NOMO-1 treated with dmso at 0.1 percent for 144 hours (cell line): Measurements from ENCODE around the gene HIPK4.
"Not testable (repeated sequence)": the region's sequence is repeated elsewhere in the genome, so short reads cannot be mapped to it uniquely, and the experiment has no call there.

Experiments used
- DNase-seq: peaks from one replicate; lab custom pipeline; 2025; ENCODE audit not compliant: unreplicated experiment; lab: John Stamatoyannopoulos, UW

HIPK4 gene

GRCh38 chr19:40394816-40395210 lies 4.8 kb upstream of the HIPK4 start:
- no peak for DNase-seq

- DNase-seq = no peak
Observed at GRCh38 chr19:40393894-40394815, 4.2 kb upstream of the HIPK4 start.

- DNase-seq = no peak
Observed at GRCh38 chr19:40392894-40393517, 3.0 kb upstream of the HIPK4 start.

- no peak for DNase-seq
Observed at GRCh38 chr19:40392123-40392522, 2.1 kb upstream of the HIPK4 start.

GRCh38 chr19:40389404-40390083 lies 437 bp downstream of the HIPK4 start:
- DNase-seq = no peak

GRCh38 chr19:40388481-40388880 lies 1.5 kb downstream of the HIPK4 start:
- DNase-seq = no peak

GRCh38 chr19:40387155-40387554 lies 2.8 kb downstream of the HIPK4 start:
- no peak for DNase-seq

- DNase-seq = no peak
Observed at GRCh38 chr19:40383668-40384248, 6.2 kb downstream of the HIPK4 start.

- DNase-seq = no peak
Observed at GRCh38 chr19:40381321-40381720, 8.7 kb downstream of the HIPK4 start.

- no peak for DNase-seq
Observed at GRCh38 chr19:40380199-40381037, 9.6 kb downstream of the HIPK4 start.

- no peak for DNase-seq
Observed at GRCh38 chr19:40379446-40380198, 10.4 kb downstream of the HIPK4 start.

GRCh38 chr19:40378509-40378908 lies 11.5 kb downstream of the HIPK4 start:
- no peak for DNase-seq

- no peak for DNase-seq
Observed at GRCh38 chr19:40377876-40378385, 12.1 kb downstream of the HIPK4 start.

GRCh38 chr19:40376286-40376862 lies 13.6 kb downstream of the HIPK4 start:
- no peak for DNase-seq

- DNase-seq = no peak
Observed at GRCh38 chr19:40374084-40374483, 15.9 kb downstream of the HIPK4 start.

- no peak for DNase-seq
Observed at GRCh38 chr19:40371802-40372122, 18.2 kb downstream of the HIPK4 start.

GRCh38 chr19:40370997-40371801 lies 18.8 kb downstream of the HIPK4 start:
- DNase-seq = no peak

- DNase-seq = not testable (repeated sequence)
Observed at GRCh38 chr19:40370253-40370652, 19.7 kb downstream of the HIPK4 start.

GRCh38 chr19:40369797-40370196 lies 20.2 kb downstream of the HIPK4 start:
- no peak for DNase-seq
